GM12875 (cell line): ENCODE results near the gene JAG2.

ENCODE experiments used
- H3K4me3 ChIP-seq: one replicate; pipeline ENCODE4 v1.5.1; 2011; ENCODE audit warnings: low read depth, low read length, control low read depth
- CTCF ChIP-seq: IDR thresholded peaks from 2 replicates; pipeline ENCODE4 v1.5.1; 2011; ENCODE audit warnings: low read depth, mild to moderate bottlenecking, control low read depth, inconsistent platforms, low read length, moderate library complexity, borderline replicate concordance; ENCODE audit not compliant: insufficient read depth

The JAG2 gene

GRCh38 chr14:105207460-105207901 is 38.9 kb upstream of the JAG2 start:
- TF ChIP-seq CTCF, result no peak
- no peak overlapping the region for H3K4me3 ChIP-seq

- no peak overlapping the region for H3K4me3 ChIP-seq
- no peak for TF ChIP-seq CTCF
Observed at GRCh38 chr14:105206873-105207272, 38.3 kb upstream of the JAG2 start.

- TF ChIP-seq CTCF, result no peak
Observed at GRCh38 chr14:105205673-105206208, 37.2 kb upstream of the JAG2 start.

GRCh38 chr14:105204931-105205672 is 36.5 kb upstream of the JAG2 start:
- TF ChIP-seq CTCF, result no peak

More at GRCh38 chr14:105205673-105206208, 37.2 kb upstream of the JAG2 start:
- H3K4me3 ChIP-seq, result no peak overlapping the region

GRCh38 chr14:105204206-105204930 is 35.8 kb upstream of the JAG2 start:
- TF ChIP-seq CTCF, result no peak

More at GRCh38 chr14:105204931-105205672, 36.5 kb upstream of the JAG2 start:
- H3K4me3 ChIP-seq, result no peak overlapping the region

GRCh38 chr14:105203701-105204100 is 35.1 kb upstream of the JAG2 start:
- no peak for TF ChIP-seq CTCF
- no peak overlapping the region for H3K4me3 ChIP-seq

More at GRCh38 chr14:105204206-105204930, 35.8 kb upstream of the JAG2 start:
- no peak overlapping the region for H3K4me3 ChIP-seq

- peak; percentile 93 for TF ChIP-seq CTCF
- H3K4me3 ChIP-seq, result no peak overlapping the region
Observed at GRCh38 chr14:105203057-105203531, 34.5 kb upstream of the JAG2 start.
